NCI-H2029 treated with DMSO at 0.1 percent for 48 hours (cell line): ENCODE results near the gene NOTCH3.

Experiments used
- DNase-seq: peaks from one replicate; lab custom pipeline; 2025; lab: John Stamatoyannopoulos, UW

NOTCH3 gene

GRCh38 chr19:15200553-15201364, at the start of gene NOTCH3:
Gene NOTCH3, minus strand, starts transcription at chr19:15200995. Its CDS starts 90 bp downstream, at chr19:15200905.
- no peak for DNase-seq

GRCh38 chr19:15250640-15250993, 49.8 kb upstream of the NOTCH3 start:
- DNase-seq, result no peak

DNA sequence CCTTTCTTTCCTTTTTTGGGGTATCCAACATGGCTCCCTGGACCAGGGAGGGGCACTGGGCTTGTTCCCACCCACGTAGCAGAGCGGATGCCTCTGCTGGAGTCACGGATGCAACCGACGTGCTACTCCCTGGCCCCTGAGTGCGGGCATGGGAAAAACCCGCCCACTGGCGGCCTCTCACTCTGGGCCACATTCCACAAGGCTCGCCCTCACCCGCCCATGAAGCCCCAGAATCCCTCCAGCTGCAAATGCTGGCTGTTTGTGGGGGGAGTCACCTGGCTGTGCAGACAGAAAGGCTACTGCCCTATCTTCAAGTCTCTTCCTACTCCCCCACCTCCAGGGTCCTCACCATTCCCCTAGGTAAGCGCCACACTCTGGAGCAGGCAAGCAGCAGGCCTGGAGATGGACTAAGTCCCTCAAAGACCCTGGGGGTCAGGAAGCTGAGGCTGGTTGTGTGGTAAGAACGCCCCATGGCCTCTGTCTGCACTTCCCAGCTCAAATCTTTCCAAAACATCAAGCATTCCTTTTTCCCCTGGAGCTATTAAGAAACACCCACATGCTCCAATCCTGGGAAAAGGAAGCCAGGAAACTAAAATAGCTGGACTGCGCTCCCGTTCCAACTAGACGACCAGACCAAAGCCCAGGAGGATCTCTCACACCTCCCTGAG, 49.3 kb upstream of the NOTCH3 start:
- DNase-seq, result no peak

- no peak for DNase-seq
These were observed 48.7 kb upstream of the NOTCH3 start for GRCh38 chr19:15249528-15249874.

DNA sequence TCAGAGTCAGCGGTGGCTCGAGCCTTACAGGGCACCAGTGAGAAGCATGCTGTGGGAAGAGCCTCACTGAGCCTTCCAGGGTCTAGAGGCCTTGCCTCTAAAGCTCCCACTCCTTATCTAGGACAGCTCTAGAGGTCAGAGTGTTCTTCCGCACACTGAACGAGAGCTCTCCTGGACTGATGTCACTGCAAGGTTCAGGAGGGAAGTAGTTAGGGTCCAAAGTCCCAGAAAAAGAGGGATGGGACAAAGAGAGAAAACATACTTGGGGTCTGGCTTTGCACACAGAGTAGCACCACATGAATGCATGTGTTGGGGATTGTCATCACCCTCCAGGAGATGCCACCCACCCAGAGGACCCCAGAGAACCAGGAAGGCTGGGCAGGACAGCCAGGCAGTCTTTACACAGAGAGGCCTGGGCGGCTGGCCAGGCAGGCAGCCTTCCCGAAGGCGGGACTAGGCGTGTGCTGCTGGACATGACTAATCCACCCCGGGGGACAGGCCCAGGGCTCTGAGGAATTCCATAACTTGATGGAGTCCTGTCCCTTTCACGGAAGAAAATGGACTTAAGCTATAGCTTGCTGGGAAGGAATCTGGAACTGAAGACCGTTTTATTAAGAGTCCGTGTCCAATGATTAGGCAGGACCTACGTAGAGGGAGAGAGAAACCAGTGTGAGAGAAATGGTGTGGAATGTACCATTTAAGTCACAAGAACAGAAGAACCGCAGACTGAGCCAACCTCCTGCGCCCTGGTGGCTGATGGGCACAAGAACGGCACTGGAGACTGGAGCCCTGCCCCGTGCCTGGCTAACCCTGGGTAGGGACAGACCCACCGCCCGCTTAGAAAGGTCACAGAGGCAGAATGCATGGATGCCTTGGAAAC, 48.1 kb upstream of the NOTCH3 start:
- DNase-seq, result no peak

GRCh38 chr19:15248106-15248505, 47.3 kb upstream of the NOTCH3 start:
- no peak for DNase-seq

DNA sequence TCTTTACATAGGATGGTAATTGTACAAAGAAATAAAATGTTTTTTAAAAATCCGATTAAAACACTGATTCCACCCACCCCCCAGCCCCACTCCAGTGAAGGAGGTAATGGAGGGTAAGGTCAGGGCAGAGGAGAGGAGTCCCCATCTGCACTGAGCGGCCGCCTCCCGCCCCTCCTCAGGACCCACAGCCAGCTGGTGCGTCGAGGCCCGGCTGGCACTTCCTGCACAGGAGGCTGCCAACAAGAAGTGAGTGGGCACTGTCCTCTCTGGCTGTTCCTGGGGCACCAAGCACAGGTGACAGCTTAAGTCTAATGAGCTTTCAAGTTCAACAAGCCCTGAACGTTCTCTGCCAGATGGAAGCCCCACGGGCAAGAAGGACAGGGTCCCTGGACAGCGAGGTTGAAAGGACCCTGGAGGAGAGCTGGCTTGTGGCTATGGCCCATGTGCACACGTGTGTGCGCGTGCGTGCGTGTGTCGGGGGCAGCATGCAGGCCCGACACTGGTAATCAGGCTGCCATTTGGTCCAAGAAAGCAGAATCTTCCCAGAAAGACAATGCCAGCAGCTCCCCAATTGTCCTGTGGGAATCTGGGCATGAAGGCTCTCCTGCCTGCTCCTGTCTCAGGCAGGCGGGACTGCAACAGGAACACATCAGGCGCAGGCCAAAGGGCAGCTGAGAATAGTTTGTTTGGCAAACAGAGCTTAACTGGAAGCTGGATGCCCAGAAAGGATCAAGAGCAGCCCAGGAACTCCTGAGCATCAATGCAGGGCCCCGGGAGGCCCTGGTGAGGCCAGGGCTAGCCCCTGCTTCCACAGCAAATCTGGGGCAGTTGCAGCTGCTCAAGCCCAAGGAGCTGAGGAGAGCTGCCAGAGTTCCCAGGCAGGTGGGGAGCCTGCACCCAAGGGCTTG, 46.6 kb upstream of the NOTCH3 start:
- no peak for DNase-seq

DNA sequence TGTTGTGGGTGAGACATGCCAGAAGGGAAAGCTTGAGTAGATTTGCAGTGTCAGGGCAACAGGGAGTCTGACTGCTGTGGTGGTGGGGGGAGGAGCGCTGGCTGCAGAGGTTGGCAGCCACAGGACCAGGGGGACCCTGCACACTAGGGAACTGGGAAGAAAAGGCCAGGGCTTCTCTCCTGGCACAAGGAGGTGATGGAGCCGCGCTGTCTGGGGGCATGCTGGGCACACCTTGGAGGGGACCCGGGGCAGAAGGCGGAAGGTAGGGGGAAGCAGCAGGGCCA, 45.3 kb upstream of the NOTCH3 start:
- DNase-seq, result no peak

DNA sequence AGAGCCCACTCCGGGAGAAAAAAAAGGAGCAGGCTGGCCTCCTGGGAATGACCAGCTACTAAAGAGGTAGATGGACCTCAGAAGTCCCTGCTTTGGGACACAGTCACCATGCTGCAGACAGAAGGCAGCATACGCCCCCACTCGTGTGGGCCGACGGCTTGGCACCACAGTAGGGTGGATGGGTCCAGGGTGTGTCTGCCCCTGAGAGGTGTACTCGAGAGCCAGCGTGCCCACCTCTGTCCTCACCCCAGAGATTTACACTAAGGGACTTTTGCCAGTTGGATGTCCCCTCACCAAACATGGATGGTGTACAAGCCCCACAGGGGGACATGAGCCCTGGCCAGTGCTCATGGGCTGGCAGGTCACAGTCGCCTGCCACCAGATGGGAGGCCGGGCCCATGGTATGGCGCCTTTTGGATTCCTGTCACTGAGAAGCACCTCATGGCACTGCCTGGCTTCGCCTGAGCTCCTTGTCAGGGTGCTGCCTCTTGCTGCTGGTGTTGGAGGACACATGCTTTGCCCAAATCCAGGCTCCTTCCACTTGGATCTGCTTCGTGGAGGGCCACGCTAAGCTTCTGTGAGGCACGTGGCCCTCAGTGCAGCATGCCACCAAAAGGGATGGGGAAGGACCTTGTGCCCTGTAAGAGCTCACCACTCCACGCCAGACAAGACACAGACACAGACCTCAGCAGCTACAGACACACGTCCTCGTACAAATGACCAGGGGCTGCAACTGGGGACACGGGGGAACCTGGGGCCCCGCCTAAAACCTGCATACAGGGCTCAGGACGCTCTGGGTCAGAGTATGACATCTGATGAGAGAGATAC, 44.8 kb upstream of the NOTCH3 start:
- no peak for DNase-seq

GRCh38 chr19:15244808-15245207, 44.0 kb upstream of the NOTCH3 start:
- no peak for DNase-seq

DNA sequence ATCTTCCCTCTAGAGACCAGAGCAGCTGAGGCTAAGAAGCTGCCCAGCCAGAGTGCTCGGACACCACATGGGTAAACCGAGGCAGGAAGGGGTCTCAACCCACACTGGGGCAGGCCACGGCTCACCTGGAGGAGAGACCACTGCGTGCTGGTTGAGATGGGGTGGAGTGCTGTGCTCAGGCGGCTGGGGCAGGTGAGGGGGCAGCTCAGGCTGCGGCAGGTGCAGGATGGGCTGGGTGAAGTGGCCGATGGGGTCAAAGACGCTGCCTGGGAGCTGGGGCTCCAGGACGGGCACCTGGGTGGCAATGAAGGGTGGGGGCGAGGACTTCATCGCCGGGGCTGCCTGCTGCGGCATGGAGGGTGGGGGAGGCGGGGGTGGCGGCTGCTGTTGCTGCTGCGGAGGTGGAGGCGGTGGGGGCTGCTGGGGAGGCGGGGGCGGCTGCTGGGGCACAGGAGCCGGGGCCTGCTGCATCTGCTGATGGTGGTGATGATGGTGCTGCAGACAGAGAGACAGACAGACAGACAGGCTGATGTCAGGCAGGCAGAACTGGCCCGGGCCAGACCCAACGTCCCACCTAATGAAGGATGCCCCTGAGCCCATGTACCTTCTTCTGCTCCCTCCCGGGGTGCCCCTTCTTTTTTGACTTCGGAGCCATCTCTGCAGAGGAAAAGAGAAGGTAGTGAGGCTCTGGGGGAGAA, 43.5 kb upstream of the NOTCH3 start:
- no peak for DNase-seq

GRCh38 chr19:15243236-15243957, 42.6 kb upstream of the NOTCH3 start:
- DNase-seq, result no peak

- no peak for DNase-seq
These were observed 40.6 kb upstream of the NOTCH3 start for GRCh38 chr19:15241259-15241910.

- no peak for DNase-seq
These were observed 39.7 kb upstream of the NOTCH3 start for GRCh38 chr19:15240515-15240914.

DNA sequence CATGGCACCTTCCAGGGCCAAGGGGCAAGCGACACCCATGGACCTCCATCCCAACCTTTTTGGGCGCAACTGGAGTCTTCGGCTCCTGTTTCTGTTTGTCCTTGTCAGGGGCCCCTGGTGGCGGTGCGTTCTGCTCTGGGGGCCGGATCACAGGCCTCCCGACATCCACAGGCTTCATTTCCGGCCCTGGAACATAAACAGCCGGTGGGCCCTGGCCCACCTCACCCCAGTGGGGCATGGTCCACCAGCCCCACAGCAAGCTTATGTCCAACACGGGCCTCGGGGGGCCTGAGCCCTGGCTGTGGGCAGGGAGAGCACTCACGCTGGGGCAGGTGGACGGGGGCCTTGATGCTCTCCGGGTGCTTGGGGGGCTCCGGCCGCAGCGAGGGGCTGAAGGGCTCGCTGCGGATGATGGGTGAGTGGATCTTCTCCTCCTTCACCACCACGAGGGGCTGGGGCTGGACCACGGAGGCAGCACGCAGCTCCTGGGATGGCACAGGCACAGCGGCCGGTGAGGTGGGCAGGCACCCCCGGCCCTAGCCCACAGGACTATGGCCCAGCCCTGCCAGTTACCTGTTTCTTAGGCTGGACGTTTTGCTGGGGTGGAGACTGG, 38.6 kb upstream of the NOTCH3 start:
- no peak for DNase-seq

GRCh38 chr19:15238639-15239155, 37.9 kb upstream of the NOTCH3 start:
- DNase-seq, result no peak

DNA sequence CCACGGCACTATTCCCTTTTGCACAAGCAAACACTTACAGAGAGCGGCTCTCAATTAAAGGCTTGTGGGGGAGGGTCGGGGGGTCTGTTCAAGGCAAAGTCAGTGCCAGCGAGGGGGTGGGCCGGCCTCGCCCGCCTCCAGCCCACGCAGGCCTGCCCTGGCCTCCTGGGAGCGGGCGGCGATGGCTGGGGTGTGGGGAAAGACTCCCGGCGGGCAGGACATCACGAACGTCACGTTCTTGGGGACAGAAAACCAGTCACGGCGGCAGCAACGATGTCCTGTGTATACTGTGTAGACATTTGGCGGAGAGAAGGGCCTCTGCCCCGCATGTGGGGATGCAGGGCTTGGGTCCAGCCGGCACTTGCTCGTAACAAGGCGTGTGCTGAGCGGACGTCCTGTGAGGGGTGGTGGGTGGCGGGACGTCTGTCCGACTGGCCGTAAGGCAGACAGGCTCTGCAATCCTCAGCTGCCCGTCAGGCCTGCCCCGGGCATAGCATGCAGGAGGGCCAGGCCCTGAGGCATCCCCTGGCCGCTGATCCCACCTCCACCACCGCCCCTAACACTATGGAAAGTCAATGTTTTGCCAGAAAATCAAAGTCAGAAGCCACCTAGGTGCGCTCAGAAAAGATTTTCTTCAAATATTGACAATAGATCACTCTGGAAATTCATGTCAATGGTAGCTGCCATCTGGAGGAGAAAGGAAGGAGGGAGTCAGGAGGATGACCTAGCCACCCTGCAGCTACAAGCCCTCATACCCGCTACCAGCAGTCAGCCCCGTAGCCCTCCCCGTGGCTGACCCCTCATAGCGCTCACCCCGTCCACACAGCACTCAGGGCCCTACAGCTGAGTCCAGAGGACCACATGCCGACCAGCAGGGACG, 37.2 kb upstream of the NOTCH3 start:
- no peak for DNase-seq

DNA sequence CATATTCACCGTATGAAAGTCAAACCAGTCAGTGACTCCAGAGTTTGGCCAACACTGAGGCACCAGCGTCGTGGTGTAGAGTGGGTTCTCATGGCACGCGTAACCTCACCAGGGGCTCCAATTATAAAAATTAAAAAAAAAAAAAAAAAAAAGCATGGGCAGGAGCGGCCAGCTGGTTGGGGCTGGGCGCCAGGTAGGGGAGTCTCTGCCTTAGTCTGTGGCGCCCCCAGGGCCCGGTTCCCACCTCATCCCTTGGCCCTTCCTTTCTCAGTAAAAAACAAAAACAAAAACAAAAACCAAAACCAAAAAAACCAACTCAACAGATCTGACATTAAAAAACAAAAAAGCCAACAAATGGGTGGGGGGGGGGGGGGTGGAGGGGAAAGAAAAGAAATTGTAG, 36.1 kb upstream of the NOTCH3 start:
- no peak for DNase-seq
